ENCODE measurements around the gene FAM83F. TPM values are rescaled to one million over a fixed set of nuclear protein-coding genes. Genes with fewer than 3 reads are reported as not detected.
A peak's percentile ranks its signal among the peaks of the same experiment; 100 is the strongest.

The FAM83F gene
- total RNA-seq, 2 experiments from 2014 or later, result not detected

DNA sequence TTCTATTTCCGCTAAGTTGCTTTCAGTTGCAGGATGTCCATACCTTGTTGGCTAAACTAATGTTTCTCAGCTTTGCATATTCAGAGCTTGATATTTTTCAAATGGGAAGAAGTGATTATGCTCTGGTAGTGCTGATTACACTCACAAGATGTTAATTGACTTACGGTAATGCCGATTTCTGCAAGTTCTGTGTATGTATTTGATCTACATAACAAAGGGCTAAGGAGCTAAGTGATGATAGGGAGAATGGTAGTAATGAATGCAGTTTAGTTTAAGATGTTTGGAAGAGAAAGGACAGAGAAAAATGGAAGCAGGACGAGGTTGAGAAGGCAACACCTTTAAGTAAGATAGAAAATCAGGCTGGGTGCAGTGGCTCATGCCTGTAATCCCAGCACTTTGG, 61.4 kb downstream of the FAM83F start:
- peaks cover 68% of the 10 kb centered on the region for H3K4me1 Mint-ChIP-seq
- H3K4me3 Mint-ChIP-seq, result peak overlapping the region; percentile 52
- CTCF ChIA-PET, result interaction anchor here (0.9 to 2.2 kb wide), 8 partner anchors 10 to 292 kb away, joined by 3 to 7 read pairs (median 3); no protein-coding TSS in a partner anchor
- DNase-seq (no peak), ATAC-seq (no peak)
- H3K36me3 Mint-ChIP-seq, result peaks cover 5% of the 10 kb centered on the region
- H3K27me3 Mint-ChIP-seq, result no peaks in the 10 kb centered on the region
- no peaks in the 10 kb centered on the region for H3K9me3 Mint-ChIP-seq (ENCODE audit: low read depth)
- H3K27ac Mint-ChIP-seq, result peak overlapping the region; percentile 93

DNA sequence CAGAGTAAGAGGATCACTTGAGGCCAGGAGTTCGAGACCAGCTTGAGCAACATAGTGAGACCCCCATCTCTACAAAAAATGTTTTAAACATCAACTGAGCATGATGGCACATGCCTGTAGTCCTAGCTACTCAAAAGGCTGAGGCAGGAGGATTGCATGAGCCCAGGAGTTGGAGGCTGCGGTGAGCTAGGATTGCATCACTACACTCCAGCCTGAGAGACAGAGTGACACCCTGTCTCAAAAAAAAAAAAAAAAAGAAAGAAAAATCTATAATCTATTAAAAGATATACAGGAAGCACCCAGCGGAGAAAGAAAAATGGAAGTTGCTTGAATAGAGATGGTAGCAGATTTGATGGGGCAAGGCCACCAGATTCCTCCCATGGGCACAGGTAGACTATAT, 61.8 kb downstream of the FAM83F start:
- Mint-ChIP-seq H3K4me3 (no peak overlapping the region), H3K4me1 (peaks cover 64% of the 10 kb centered on the region), H3K9me3 (ENCODE audit: low read depth) (no peaks in the 10 kb centered on the region), H3K36me3 (peaks cover 3% of the 10 kb centered on the region), H3K27me3 (no peaks in the 10 kb centered on the region), H3K27ac (peak overlapping the region; percentile 93)
- CTCF ChIA-PET, result interaction anchor here (1.0 to 2.2 kb wide), 3 partner anchors 10 to 120 kb away, joined by 3 to 5 read pairs (median 4); no protein-coding TSS in a partner anchor
- ATAC-seq (no peak), DNase-seq (peak; percentile 22)

DNA sequence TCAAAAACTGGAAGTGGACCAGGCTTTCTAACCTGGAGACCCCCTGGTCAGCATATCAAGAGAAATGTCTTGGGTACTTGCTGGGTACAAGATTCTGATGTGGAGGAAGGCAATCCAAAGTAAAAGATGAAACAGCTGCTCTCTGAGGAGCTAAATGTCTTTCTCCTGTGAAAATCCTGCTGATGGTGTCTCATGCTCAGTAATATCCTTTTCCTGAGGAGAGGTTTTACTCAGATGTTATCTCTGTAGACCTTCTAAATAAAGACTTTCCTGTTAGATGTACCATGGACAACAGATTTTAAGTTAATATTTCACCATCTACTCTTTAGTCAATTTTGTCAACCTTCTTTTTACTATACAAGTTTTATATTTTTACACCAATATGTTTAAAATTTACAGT, 62.9 kb downstream of the FAM83F start:
- H3K4me1 Mint-ChIP-seq, result peaks cover 57% of the 10 kb centered on the region
- H3K36me3 Mint-ChIP-seq, result peaks cover 3% of the 10 kb centered on the region
- H3K27ac Mint-ChIP-seq, result peak overlapping the region; percentile 65
- H3K9me3 Mint-ChIP-seq (ENCODE audit: low read depth), result no peaks in the 10 kb centered on the region
- H3K27me3 Mint-ChIP-seq, result no peaks in the 10 kb centered on the region
- CTCF ChIA-PET, result interaction anchor here (0.8 to 2.1 kb wide), 4 partner anchors 14 to 290 kb away, joined by 3 to 5 read pairs (median 4); no protein-coding TSS in a partner anchor
- H3K4me3 Mint-ChIP-seq, result no peak overlapping the region
- DNase-seq, result no peak
- no peak for ATAC-seq

DNA sequence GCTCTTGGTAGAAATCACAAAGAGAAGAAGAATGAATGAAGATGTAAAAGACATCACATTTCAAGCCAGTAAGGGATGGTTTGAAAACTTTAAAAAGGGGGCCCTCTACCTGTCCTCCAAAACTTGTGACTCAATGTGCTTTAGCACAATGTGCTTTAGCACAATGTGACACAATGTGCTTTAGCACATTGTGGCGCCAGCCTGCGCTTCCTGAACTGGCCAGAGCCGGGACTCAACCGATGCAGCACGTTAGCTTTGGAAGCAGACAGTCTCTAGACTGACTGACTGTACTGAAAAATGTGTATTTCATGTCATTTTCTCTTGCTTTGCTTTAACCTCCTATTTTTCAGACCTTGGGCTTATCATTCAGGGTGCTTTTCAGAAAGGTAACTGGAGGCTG, 63.5 kb downstream of the FAM83F start:
- CTCF ChIA-PET, result interaction anchor here (0.8 to 2.1 kb wide), 3 partner anchors 14 to 290 kb away, joined by 3 to 5 read pairs (median 4); no protein-coding TSS in a partner anchor
- no peak overlapping the region for H3K4me3 Mint-ChIP-seq
- peaks cover 3% of the 10 kb centered on the region for H3K36me3 Mint-ChIP-seq
- H3K9me3 Mint-ChIP-seq (ENCODE audit: low read depth), result no peaks in the 10 kb centered on the region
- no peaks in the 10 kb centered on the region for H3K27me3 Mint-ChIP-seq
- DNase-seq (peak; percentile 54), ATAC-seq (no peak)
- peaks cover 55% of the 10 kb centered on the region for H3K4me1 Mint-ChIP-seq
- H3K27ac Mint-ChIP-seq, result peak overlapping the region; percentile 65

- H3K27me3 Mint-ChIP-seq, result no peaks in the 10 kb centered on the region
- ATAC-seq (no peak), DNase-seq (no peak)
- H3K4me3 Mint-ChIP-seq, result no peak overlapping the region
- H3K36me3 Mint-ChIP-seq, result no peaks in the 10 kb centered on the region
- CTCF ChIA-PET, result interaction anchor here (0.7 to 2.1 kb wide), 6 partner anchors 10 to 282 kb away, joined by 3 to 6 read pairs (median 4); no protein-coding TSS in a partner anchor
- peaks cover 21% of the 10 kb centered on the region for H3K4me1 Mint-ChIP-seq
- no peaks in the 10 kb centered on the region for H3K9me3 Mint-ChIP-seq (ENCODE audit: low read depth)
- no peak overlapping the region for H3K27ac Mint-ChIP-seq
These were observed 71.2 kb downstream of the FAM83F start for GRCh38 chr22:40065981-40066380.

GRCh38 chr22:40067639-40068038, 72.9 kb downstream of the FAM83F start:
- no peaks in the 10 kb centered on the region for H3K9me3 Mint-ChIP-seq (ENCODE audit: low read depth)
- peaks cover 24% of the 10 kb centered on the region for H3K4me1 Mint-ChIP-seq
- H3K4me3 Mint-ChIP-seq, result no peak overlapping the region
- H3K36me3 Mint-ChIP-seq, result no peaks in the 10 kb centered on the region
- DNase-seq (no peak), ATAC-seq (no peak)
- CTCF ChIA-PET, result interaction anchor here (2.1 kb wide), 1 partner anchor 280 kb away, joined by 6 read pairs; no protein-coding TSS in a partner anchor
- no peak overlapping the region for H3K27ac Mint-ChIP-seq
- H3K27me3 Mint-ChIP-seq, result no peaks in the 10 kb centered on the region

- Mint-ChIP-seq H3K4me3 (no peak overlapping the region), H3K27ac (no peak overlapping the region), H3K4me1 (peaks cover 20% of the 10 kb centered on the region), H3K27me3 (no peaks in the 10 kb centered on the region), H3K36me3 (no peaks in the 10 kb centered on the region), H3K9me3 (ENCODE audit: low read depth) (no peaks in the 10 kb centered on the region)
- DNase-seq (no peak), ATAC-seq (no peak)
- CTCF ChIA-PET, result interaction anchor here (0.5 to 1.4 kb wide), 2 partner anchors 22 to 199 kb away, joined by 3 to 4 read pairs; no protein-coding TSS in a partner anchor
These were observed 75.9 kb downstream of the FAM83F start for GRCh38 chr22:40070701-40071100.

DNA sequence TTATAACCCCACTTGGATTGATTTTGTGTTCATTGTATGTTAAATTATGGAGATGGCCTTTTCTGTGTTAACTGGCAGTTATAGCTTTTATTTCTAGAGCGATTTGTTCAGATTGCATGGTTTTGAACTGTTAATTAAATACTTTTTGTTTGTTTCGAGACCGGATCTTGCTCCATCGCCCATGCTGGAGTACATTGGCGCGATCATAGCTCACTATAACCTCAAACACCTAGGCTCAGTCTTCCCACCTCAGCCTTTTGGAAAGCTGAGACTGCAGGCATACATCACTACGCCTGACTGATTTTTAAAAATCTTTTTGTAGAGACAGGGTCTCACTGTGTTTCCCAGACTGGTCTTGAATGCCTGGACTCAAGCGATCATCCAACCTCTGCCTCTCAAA, 77.0 kb downstream of the FAM83F start:
- CTCF ChIA-PET, result interaction anchor here (1.1 kb wide), 1 partner anchor 22 kb away, joined by 3 read pairs; no protein-coding TSS in a partner anchor
- no peaks in the 10 kb centered on the region for H3K27me3 Mint-ChIP-seq
- peaks cover 2% of the 10 kb centered on the region for H3K36me3 Mint-ChIP-seq
- no peak overlapping the region for H3K27ac Mint-ChIP-seq
- H3K9me3 Mint-ChIP-seq (ENCODE audit: low read depth), result no peaks in the 10 kb centered on the region
- ATAC-seq (no peak), DNase-seq (no peak)
- H3K4me3 Mint-ChIP-seq, result no peak overlapping the region
- peaks cover 28% of the 10 kb centered on the region for H3K4me1 Mint-ChIP-seq

DNA sequence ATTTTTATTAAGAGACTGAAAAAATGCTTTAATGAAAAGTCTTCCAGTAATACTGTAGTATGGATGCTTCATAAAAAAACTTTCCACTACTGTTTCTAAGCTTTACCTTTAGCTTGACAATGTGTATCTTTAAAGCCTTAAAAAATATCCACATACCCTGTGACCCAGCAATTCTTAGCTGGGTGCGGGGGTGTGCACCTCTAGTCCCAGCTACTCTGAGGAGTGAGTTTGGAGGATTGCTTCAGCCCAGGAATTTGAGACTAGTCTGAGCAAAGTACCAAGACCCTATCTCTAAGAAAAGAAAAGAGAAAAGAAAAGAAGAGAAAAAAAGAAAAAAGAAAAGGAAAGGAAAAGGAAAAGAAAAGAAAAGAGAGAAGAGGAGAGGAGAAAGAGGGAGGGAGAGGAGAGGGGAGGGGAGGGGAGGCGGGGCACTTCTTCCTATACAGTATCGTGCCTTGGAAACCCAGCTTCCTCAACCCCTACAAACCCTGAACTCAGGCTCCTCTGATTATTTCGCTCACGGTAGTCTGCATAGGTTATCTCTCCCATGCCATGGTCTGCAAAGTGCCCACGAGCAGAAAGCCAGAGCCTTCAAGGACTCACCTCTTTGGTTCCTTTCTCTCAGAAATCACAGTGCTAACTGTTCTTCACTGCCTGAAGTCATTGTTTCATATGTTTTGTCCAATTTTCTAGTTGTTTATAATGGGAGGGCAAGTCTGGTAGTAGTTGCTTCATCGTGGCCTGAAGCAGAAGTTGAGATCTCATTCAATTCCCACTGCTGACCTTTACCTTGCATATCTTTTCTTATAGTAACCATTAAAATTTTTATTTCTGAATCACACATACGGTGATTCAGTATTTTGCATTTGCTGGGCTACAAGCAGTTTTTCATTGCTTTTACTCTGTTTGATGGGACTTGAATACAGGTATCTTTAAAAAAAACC, 82.2 kb downstream of the FAM83F start:
- no peak for ATAC-seq
- no peak overlapping the region for H3K4me3 Mint-ChIP-seq

GRCh38 chr22:40077646-40078016, 82.9 kb downstream of the FAM83F start:
- Mint-ChIP-seq H3K4me3 (no peak overlapping the region), H3K27me3 (no peaks in the 10 kb centered on the region), H3K27ac (no peak overlapping the region), H3K36me3 (peaks cover 5% of the 10 kb centered on the region), H3K4me1 (peaks cover 29% of the 10 kb centered on the region), H3K9me3 (ENCODE audit: low read depth) (no peaks in the 10 kb centered on the region)
- ATAC-seq, result no peak
- CTCF ChIA-PET, result no interaction called here
- no peak for DNase-seq

More for the DNA sequence above, 82.2 kb downstream of the FAM83F start:
- CTCF ChIA-PET, result no interaction called here
- no peaks in the 10 kb centered on the region for H3K27me3 Mint-ChIP-seq
- peaks cover 5% of the 10 kb centered on the region for H3K36me3 Mint-ChIP-seq
- no peak overlapping the region for H3K27ac Mint-ChIP-seq
- no peaks in the 10 kb centered on the region for H3K9me3 Mint-ChIP-seq (ENCODE audit: low read depth)
- H3K4me1 Mint-ChIP-seq, result peaks cover 29% of the 10 kb centered on the region
- no peak for DNase-seq

GRCh38 chr22:40081662-40082061, 86.9 kb downstream of the FAM83F start:
- peaks cover 14% of the 10 kb centered on the region for H3K4me1 Mint-ChIP-seq
- H3K9me3 Mint-ChIP-seq (ENCODE audit: low read depth), result no peaks in the 10 kb centered on the region
- CTCF ChIA-PET, result interaction anchor here (0.6 kb wide), 1 partner anchor 109 kb away, joined by 3 read pairs; no protein-coding TSS in a partner anchor
- ATAC-seq (no peak), DNase-seq (no peak)
- H3K27me3 Mint-ChIP-seq, result no peaks in the 10 kb centered on the region
- H3K36me3 Mint-ChIP-seq, result peaks cover 2% of the 10 kb centered on the region
- H3K27ac Mint-ChIP-seq, result no peak overlapping the region
- no peak overlapping the region for H3K4me3 Mint-ChIP-seq

DNA sequence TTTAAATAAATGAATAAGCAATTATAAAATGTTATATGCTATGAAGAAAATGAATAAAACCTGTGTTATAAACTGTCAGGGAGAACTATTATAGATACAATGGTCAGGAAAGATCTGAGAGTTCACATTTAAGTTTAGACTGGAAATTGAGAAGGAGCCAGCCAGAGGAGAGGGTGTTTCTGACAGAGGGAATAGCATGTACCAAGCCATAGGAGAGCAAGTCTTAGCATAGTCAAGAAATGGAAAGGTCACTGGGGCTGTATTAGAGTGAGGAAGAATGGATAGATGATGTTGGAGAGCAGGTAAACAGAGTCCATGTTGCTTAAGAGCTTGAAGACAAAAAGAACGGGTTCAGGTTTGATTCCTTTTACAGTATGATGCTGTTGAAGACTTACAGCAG, 87.4 kb downstream of the FAM83F start:
- no peak overlapping the region for H3K4me3 Mint-ChIP-seq
- no peak for ATAC-seq
- no peaks in the 10 kb centered on the region for H3K9me3 Mint-ChIP-seq (ENCODE audit: low read depth)
- no peak for DNase-seq
- peaks cover 10% of the 10 kb centered on the region for H3K4me1 Mint-ChIP-seq
- CTCF ChIA-PET, result interaction anchor here (0.6 kb wide), 1 partner anchor 109 kb away, joined by 3 read pairs; no protein-coding TSS in a partner anchor
- H3K27me3 Mint-ChIP-seq, result no peaks in the 10 kb centered on the region
- H3K36me3 Mint-ChIP-seq, result peaks cover 2% of the 10 kb centered on the region
- H3K27ac Mint-ChIP-seq, result no peak overlapping the region

GRCh38 chr22:40083794-40084193, 89.0 kb downstream of the FAM83F start:
- H3K36me3 Mint-ChIP-seq, result peaks cover 2% of the 10 kb centered on the region
- ATAC-seq (no peak), DNase-seq (no peak)
- H3K9me3 Mint-ChIP-seq (ENCODE audit: low read depth), result no peaks in the 10 kb centered on the region
- peaks cover 7% of the 10 kb centered on the region for H3K4me1 Mint-ChIP-seq
- no peak overlapping the region for H3K4me3 Mint-ChIP-seq
- CTCF ChIA-PET, result interaction anchor here (0.6 kb wide), 1 partner anchor 61 kb away, joined by 3 read pairs; no protein-coding TSS in a partner anchor
- H3K27ac Mint-ChIP-seq, result no peak overlapping the region
- no peaks in the 10 kb centered on the region for H3K27me3 Mint-ChIP-seq

Measured in activated CD8-positive, alpha-beta memory T cell treated with anti-CD3 and anti-CD28 coated beads, Interleukin-2, amount 10 ng/mL, durations not matched to agents 7 days and 5 days (primary cell).